HG02642 (cell line): ENCODE results near the gene TMEM132C.
"Not testable (repeated sequence)": the region's sequence is repeated elsewhere in the genome, so short reads cannot be mapped to it uniquely, and the experiment has no call there.

ENCODE experiments used
- ATAC-seq: cut with Tn5 transposase; IDR thresholded peaks from one replicate; pipeline ENCODE4 v1.9.1; 2021; ENCODE audit warnings: mild to moderate bottlenecking; ENCODE audit not compliant: unreplicated experiment, poor library complexity

Gene TMEM132C

GRCh38 chr12:128594521-128594920 is 327.6 kb downstream of the TMEM132C start:
- no peak for ATAC-seq

DNA sequence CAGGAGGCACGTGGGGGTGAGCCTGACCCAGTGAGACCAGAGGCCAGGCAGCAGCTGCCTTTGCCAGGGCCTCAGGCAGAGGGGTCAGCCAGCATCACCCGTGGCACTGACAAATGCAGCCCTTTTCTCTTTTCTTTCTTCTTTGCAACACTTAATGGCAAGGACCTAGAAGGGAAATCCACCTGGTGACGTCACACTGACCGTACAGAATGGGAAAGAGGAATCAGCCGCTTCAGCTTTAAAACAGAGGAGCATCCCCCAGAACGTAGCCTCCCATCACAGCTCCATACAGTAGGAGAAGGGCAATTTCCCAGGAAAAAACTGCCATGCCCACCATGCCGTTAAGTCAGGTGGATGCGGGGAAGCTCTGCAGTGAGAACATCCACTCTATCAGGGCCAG is 328.6 kb downstream of the TMEM132C start:
- no peak for ATAC-seq

DNA sequence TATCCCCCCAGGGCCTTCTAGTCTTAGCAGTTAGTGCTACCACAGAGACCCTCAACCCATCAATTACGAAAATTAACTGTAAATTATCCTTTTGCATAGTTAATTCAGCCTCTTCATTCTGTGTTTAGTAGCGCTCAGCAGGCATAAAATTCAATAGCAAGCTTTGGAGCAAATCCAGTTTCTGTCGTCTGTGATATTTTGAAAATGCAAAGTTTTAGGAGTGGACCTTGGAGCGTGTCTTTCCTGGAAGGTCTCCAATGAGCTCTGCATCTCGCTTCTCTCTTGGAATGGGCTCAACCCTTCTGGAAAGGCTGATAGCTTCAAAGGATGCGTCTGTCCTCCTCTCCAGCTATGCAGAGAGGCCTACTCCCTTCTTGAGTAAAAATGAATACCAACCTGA is 333.9 kb downstream of the TMEM132C start:
- ATAC-seq, result no peak

DNA sequence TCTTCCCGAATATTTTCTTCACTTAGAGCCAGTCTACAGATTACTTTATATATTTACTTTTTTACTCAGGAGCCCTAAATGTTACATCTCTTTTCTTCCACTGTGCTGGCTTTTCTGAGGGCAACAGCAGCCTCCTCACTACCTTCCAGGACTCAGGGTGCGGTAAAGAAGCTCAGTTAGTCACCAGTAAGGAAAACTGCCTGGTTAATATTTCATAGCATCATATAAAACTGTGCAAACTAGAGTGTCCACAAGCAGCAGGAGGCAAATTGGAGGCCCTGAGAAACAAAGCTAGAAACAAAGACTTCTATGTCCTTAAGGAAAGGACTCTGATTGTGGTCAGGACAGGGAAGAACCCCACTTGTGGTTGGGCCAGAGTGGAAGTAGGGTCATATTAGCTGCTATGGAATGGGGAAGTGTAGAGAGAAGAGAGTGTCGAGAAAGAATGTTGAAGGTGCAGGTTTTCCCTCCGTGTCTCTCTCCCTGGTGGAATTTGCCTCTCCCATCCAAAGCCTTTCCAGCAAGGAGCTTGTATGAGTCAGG is 336.7 kb downstream of the TMEM132C start:
- ATAC-seq, result no peak

- not testable (repeated sequence) for ATAC-seq
Observed at GRCh38 chr12:128604219-128604618, 337.2 kb downstream of the TMEM132C start.

GRCh38 chr12:128606051-128606450 is 339.1 kb downstream of the TMEM132C start:
- ATAC-seq, result no peak

GRCh38 chr12:128606538-128606937 is 339.6 kb downstream of the TMEM132C start:
- ATAC-seq, result no peak

GRCh38 chr12:128606970-128607369 is 340.0 kb downstream of the TMEM132C start:
- ATAC-seq, result no peak

DNA sequence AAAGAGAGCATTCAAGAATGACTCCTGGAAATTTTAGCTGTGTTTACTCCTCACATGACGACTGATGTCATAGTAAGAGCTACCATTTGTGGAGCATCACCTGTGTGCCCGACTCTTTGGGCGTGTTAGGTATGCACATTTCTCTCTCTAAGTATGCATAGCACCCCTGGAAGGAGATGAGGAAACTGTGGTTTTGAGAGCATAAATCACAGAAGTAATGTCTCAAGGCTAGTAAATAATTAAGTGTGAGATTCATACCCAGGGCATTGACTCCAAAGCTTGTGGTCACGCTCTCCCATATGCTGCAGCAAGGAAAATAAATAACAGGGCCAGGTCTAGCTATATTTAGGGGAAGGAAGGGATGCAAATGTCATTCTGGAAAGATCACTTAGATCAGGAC is 340.7 kb downstream of the TMEM132C start:
- no peak for ATAC-seq

DNA sequence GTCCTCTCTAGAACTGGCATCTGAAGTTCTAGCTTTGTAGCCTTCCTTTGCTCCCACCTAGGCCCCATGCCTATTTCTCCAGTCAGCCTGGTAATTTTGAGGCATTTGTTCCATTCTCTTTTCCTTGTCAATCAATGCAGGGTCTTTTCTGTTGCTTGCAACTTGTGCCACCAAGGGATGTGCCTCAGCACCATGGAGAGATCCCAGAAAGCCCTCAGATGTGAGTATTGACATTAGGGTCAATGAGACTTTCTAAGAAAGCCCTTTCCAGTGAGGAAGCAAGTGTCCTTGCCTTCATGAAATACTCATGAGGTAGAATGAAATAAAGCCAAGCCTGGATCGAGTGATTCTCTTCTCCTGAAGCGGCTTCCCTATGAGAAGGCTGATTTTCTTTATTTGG is 342.9 kb downstream of the TMEM132C start:
- ATAC-seq, result no peak

GRCh38 chr12:128611736-128612135 is 344.8 kb downstream of the TMEM132C start:
- ATAC-seq, result no peak

DNA sequence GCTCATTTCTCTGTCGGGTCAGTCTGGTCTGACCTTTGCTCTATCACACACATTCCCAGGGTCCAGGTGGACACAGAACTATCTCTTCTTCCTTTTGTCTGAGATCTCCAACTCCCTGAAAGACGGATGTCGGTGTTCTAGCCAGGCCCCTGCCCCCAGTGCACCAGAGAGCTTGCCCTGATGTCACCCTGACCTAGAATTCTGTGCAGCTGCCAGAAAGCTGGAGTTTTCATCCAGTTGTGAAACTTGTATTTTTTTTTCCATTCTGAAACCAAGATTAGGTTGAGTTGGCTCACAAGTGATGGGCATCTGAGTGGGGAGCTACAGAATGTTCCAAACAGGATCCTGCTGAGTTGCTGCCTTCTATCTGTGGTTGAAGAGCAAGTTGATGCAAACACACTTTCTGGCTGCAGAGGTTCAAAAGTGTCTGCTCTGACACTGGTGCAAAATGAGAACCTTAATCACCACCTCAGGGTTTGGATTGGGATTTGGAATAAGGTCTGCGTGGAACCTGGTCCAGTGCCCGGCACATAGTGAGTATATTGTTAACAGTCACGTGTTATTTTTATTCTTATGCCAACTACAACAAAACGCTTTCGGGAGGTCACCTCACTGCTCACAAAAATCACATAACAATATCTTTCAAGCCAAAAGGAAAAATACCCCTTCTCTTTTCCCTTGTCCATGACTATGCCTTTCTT is 345.3 kb downstream of the TMEM132C start:
- no peak for ATAC-seq

GRCh38 chr12:128613837-128614590 is 347.0 kb downstream of the TMEM132C start:
- ATAC-seq, result no peak

- no peak for ATAC-seq
Observed at GRCh38 chr12:128617304-128617833, 350.4 kb downstream of the TMEM132C start.

- no peak for ATAC-seq
Observed at GRCh38 chr12:128619263-128619662, 352.3 kb downstream of the TMEM132C start.

DNA sequence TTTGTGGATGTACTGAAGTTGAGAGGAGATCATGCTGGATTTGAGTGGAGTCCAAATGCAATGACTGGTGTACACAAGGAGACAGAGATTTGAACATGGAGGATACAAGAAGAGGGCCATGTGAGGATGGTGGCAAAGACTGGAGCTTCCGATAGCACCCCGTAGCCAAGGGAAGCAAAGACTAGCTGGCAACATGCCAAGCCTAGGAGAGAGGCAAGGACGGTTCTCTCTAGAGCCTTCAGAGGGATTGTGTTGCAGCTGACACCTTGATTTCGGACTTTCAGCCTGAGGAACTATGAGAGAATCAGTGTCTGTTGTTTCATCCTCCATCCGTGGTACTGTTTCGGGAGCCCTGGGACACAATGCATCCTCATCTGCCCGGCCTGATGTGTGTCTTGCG is 354.3 kb downstream of the TMEM132C start:
- no peak for ATAC-seq

- ATAC-seq, result no peak
Observed at GRCh38 chr12:128623748-128624147, 356.8 kb downstream of the TMEM132C start.

- ATAC-seq, result no peak
Observed at GRCh38 chr12:128626808-128627320, 359.9 kb downstream of the TMEM132C start.

DNA sequence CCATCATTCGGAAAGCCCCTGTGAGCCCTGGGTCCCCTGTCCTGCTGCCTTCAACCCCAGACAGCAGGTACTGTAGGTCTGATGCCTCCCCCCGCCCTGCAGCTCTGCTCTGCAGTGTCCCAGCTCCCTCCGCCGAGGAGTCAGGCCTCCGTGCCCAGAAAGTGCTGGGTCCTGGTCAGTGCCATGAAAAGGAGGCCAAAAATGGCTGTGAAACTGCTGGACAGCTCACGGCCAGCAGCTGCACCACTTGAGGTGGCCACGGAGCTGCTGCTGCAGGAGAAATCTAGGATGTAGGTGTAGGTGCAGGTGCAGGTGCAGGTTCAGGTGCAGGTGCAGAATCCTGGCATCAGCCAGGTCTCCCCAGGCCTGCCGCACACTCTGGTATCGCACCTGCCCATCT is 360.7 kb downstream of the TMEM132C start:
- ATAC-seq, result no peak

DNA sequence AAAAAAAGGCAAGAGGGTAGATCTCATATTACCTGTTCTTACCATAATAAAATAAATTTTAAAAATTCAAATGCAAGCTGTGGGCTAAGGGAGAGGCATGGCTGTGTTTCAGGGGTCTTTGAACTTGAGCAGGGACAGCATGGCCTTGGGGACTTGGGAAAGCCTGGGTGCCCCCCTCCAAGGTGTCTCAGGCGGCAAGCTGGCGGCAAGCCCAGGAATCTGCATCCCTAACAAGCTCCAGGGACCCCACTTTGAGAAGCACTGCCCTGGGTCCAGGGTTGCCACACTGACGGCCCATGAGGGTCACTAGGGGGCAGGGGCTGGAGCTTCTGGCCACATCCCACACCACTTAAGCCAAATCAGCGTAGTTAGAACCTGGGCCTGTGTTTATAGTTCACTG is 363.0 kb downstream of the TMEM132C start:
- no peak for ATAC-seq
